ENCODE data around the gene TTLL7.

The TTLL7 gene

GRCh38 chr1:83857103-83857502 lies 141.8 kb downstream of the TTLL7 start:
- Histone ChIP-seq H4K20me1 (ENCODE audit: low read depth, low read length) (no peaks in the 10 kb centered on the region), H2AFZ (ENCODE audit: low read depth, low read length, severe bottlenecking) (no peak overlapping the region)

GRCh38 chr1:83856381-83856780 lies 142.6 kb downstream of the TTLL7 start:
- no peaks in the 10 kb centered on the region for H3K36me3 ChIP-seq (ENCODE audit: low read length)
- no peak overlapping the region for H3K4me2 ChIP-seq (ENCODE audit: low read depth, low read length, poor library complexity, severe bottlenecking)
- H2AFZ ChIP-seq (ENCODE audit: low read depth, low read length, severe bottlenecking) = no peak overlapping the region
- no peak overlapping the region for H3K4me3 ChIP-seq (ENCODE audit: insufficient read depth, low read length, poor library complexity, severe bottlenecking)
- no peaks in the 10 kb centered on the region for H3K79me2 ChIP-seq (ENCODE audit: insufficient read depth, low read length)
- no peak overlapping the region for H3K9ac ChIP-seq (ENCODE audit: low read length)
- no peak for TF ChIP-seq EZH2phosphoT487 (conservative IDR thresholded peaks at IDR 0.05; ENCODE audit: low read length)
- no peak for TF ChIP-seq CTCF (IDR thresholded peaks at IDR 0.05; ENCODE audit: insufficient read depth, low read length, poor library complexity, severe bottlenecking)
- no peaks in the 10 kb centered on the region for H3K9me3 ChIP-seq (ENCODE audit: insufficient read depth, low read length)
- H4K20me1 ChIP-seq (ENCODE audit: low read depth, low read length) = no peaks in the 10 kb centered on the region
- H3K9me2 ChIP-seq (replicated peaks; ENCODE audit: insufficient read depth, low read length) = no peaks in the 10 kb centered on the region
- no peaks in the 10 kb centered on the region for H3K27me3 ChIP-seq (ENCODE audit: low read length)
- H3K27ac ChIP-seq (ENCODE audit: low read depth, low read length) = no peak overlapping the region
- H3F3A ChIP-seq (ENCODE audit: insufficient read depth) = no peaks in the 10 kb centered on the region

More at GRCh38 chr1:83857103-83857502, 141.8 kb downstream of the TTLL7 start:
- Histone ChIP-seq H3K9ac (ENCODE audit: low read length) (no peak overlapping the region), H3K27ac (ENCODE audit: low read depth, low read length) (no peak overlapping the region), H3K4me3 (ENCODE audit: insufficient read depth, low read length, poor library complexity, severe bottlenecking) (no peak overlapping the region), H3K9me2 (replicated peaks; ENCODE audit: insufficient read depth, low read length) (no peaks in the 10 kb centered on the region), H3K27me3 (ENCODE audit: low read length) (no peaks in the 10 kb centered on the region), H3K9me3 (ENCODE audit: insufficient read depth, low read length) (no peaks in the 10 kb centered on the region), H3F3A (ENCODE audit: insufficient read depth) (no peaks in the 10 kb centered on the region), H3K79me2 (ENCODE audit: insufficient read depth, low read length) (no peaks in the 10 kb centered on the region), H3K36me3 (ENCODE audit: low read length) (no peaks in the 10 kb centered on the region), H3K4me2 (ENCODE audit: low read depth, low read length, poor library complexity, severe bottlenecking) (no peak overlapping the region)
- TF ChIP-seq EZH2phosphoT487 (conservative IDR thresholded peaks at IDR 0.05; ENCODE audit: low read length) = no peak
- no peak for TF ChIP-seq CTCF (IDR thresholded peaks at IDR 0.05; ENCODE audit: insufficient read depth, low read length, poor library complexity, severe bottlenecking)

- Histone ChIP-seq H3F3A (ENCODE audit: insufficient read depth) (no peaks in the 10 kb centered on the region), H4K20me1 (ENCODE audit: low read depth, low read length) (no peaks in the 10 kb centered on the region), H3K36me3 (ENCODE audit: low read length) (no peaks in the 10 kb centered on the region), H3K9me3 (ENCODE audit: insufficient read depth, low read length) (no peaks in the 10 kb centered on the region), H2AFZ (ENCODE audit: low read depth, low read length, severe bottlenecking) (no peak overlapping the region), H3K4me2 (ENCODE audit: low read depth, low read length, poor library complexity, severe bottlenecking) (no peak overlapping the region), H3K79me2 (ENCODE audit: insufficient read depth, low read length) (no peaks in the 10 kb centered on the region), H3K4me3 (ENCODE audit: insufficient read depth, low read length, poor library complexity, severe bottlenecking) (no peak overlapping the region), H3K9me2 (replicated peaks; ENCODE audit: insufficient read depth, low read length) (no peaks in the 10 kb centered on the region), H3K9ac (ENCODE audit: low read length) (no peak overlapping the region), H3K27ac (ENCODE audit: low read depth, low read length) (no peak overlapping the region), H3K27me3 (ENCODE audit: low read length) (no peaks in the 10 kb centered on the region)
- TF ChIP-seq EZH2phosphoT487 (conservative IDR thresholded peaks at IDR 0.05; ENCODE audit: low read length) (no peak), CTCF (IDR thresholded peaks at IDR 0.05; ENCODE audit: insufficient read depth, low read length, poor library complexity, severe bottlenecking) (no peak)
Measured at GRCh38 chr1:83854456-83854855, 144.5 kb downstream of the TTLL7 start.
